Stimulated activated CD8-positive, alpha-beta memory T cell treated with anti-CD3 and anti-CD28 coated beads, Interleukin-2, amount 100 ng/mL, for 48 hours (primary cell): ENCODE measurements around the gene SARM1.

Experiments
- DNase-seq, 2 donors: peaks; one replicate each; pipeline ENCODE4 v3.0.0-alpha.2; 2020; ENCODE audit warnings: low read depth in 2 of 2

Gene SARM1

DNA sequence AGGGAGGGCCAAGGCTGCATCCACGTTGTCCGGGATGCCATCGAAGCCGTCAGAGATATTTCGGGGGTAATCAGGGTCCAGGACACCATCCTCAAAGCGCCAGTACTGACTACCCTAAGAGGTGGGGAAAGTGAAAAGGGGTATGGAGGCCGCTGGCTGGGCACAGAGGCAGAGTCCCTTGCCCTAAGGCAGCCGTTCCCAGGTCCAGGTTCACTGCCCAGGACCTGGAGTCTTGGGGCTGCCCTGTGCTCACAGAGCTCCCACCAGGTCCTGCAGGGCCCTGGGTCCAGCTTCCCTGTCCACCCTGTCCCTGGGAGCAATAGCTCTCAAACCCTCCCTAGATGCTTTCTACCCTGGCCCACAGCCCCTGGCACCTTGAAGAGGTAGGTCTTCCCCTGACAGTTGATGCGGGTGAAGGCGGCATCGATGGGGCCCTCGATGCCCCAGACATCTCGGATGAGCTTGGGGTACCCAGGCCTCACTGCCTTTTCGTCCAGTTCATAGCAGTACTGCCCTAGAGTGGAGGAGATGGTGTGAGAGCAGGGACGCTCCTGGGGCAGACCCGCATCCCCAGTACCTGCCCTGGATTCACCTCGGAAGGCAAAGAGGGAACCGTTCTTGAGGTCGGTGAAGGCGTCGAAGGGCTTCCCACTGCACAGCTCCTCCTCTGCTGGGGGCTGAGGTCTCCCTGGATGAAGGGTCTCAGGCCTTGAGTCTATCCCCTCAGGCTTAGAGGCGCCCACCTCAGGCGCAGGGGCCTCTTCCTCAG lies 2.4 kb upstream of the SARM1 start:
- DNase-seq = no peak

DNA sequence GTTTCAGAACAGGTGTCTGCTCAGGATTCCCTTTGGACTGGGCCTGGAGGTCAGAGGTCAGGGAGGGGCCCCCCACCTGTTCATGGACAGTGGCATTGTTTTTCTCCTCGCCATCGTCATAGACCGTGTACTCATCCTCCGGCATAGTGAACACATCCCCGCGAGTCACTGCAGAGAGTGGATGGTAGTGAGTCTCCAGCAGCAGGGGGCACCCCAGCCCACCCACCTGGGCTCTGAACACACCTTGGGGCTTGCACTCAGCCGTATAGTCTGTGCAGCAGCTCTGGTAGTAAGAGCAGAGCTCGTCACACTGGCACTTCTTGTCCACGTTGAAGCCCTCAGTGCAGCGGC lies 1.8 kb upstream of the SARM1 start:
- DNase-seq = no peak

DNA sequence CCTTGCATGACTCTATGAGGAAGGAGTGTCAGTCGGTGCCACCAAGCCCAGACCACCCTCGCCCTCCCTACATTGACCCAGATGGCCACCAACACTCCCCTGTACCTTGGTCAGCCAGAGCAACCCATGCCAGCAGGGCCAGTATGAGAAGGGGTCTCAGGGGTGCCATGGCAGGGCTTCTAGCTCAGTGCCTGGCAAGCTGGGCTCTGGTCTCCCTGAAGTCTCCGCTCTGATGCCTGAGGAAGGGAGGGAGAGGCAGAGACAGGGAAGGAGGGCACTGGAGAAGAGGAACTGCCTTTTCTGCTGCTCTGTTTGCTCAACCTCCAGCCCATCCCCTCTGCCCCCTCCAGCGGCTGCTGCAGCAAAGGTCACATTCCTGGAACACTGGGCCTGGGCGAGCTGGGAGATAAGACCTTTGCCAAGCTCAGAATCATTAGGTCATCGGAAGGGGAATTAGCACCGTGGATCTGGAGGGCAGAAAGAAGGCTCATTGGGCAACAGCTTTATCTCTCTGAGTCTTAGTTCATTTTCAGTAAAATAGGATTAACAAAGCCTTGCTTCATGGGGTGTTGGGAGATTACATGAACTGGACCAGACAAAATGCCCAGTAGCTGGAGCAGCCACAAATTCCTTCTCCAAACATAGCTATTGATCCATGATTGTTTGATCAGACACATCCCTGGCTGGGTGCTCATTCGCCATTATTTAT lies 1.3 kb upstream of the SARM1 start, which contains the start of gene VTN:
TSS of gene VTN (minus strand) at position 273 of the 709 bp plus-strand sequence. CDS start at position 169, 104 bp downstream.
- no peak for DNase-seq

DNA sequence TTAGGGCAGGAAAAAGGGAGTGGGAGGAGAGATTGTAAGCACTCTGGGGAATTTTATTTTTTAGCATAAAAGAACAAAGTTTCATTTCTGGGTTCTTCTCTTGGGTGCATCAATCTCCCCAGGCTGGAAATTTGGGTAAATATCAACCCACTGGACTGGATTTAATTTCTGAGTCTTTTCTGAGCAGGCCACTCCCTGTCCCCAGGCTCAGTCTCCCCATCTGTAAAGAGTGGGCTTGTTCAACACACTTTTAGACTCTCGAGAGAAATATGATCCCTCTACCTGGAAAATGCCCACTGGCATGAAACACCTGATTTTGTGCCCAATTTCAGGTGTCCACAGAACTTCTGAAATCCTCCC lies 770 bp upstream of the SARM1 start:
- no peak for DNase-seq

DNA sequence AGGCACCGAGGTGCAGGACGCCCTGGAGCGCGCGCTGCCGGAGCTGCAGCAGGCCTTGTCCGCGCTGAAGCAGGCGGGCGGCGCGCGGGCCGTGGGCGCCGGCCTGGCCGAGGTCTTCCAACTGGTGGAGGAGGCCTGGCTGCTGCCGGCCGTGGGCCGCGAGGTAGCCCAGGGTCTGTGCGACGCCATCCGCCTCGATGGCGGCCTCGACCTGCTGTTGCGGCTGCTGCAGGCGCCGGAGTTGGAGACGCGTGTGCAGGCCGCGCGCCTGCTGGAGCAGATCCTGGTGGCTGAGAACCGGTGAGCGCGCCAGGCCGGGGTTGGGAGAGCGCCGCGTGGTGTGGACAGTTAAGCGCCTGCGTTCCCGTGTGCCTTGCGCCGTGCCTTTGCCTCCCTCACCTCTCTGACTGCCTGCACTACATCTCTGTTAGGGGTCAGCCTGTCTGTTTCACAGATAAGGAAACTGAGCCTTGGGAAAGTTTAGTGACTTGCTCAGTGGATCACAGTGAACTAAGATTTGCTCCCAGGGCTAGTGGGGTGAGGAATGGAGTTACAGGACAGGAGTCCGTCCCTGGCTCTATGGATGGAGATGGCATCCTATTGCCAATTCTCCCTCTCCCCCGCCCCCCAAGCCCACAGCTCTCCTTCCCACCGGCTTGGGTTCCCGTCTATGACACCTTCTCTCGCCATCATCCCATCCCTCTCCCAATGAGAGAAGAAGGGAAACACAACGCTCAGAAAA lies 880 bp downstream of the SARM1 start:
- peak in 1 of 2 donors; percentile 13 for DNase-seq

DNA sequence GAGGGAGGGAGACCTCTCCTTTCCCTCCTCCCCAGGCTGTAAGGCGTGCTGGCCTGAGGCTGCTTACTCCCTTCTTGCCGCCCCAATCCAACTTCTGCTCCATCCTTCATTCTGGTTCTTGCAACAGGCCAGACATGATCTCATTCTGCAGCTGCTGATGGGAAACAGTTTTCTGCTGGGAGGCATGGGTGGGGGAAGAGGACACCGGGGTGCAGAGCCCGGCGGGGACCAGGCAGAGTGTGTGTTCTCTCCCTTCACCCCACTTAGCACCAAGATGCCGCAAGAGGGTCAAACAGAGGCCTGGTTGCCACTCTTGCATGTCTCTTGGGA lies 1.4 kb downstream of the SARM1 start:
- no peak for DNase-seq

DNA sequence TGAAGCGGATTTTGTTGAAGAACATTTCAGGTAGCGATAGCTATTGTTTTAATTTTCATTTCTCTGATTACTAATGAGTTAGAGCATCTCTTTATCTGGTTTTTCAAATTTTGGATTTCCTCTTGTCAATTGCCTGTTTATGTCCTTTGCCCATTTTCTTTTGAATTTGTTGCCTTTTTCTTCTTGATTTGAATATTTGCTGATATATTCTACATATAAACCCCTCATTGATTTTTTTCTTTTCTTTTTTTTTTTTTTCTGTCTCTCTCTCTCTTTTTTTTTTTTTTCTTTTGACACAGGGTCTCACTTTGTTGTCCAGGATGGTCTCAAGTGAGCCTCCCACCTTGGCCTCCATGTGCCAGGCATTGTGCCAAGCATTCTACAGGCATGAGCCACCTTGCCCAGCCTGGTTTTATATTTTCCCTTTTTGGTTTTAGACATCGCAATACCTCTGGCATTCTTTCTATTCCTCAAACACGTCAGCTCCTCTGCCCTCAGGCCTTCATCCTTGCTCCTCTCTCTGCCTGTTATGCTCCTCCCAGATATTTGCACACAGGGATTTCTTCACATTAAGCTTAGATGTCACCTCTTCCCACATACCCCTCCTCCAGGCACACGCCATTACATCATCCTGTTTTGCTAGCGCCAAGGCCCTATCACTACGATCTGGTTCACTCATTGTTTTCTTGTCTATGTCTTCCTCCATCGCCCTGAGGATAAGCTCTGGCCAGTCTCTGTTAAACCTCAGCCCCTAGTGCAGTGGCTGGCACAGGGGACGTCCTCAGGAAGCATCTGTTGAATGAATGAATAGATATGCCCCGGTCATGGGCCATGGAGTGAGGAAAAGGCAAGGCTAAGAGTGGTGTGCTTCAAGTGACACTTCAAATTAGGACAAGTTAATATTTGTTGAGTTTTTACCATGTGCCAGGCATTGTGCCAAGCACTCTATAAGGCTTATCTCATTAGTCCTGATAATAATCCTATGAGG lies 8.6 kb downstream of the SARM1 start:
- DNase-seq = no peak

DNA sequence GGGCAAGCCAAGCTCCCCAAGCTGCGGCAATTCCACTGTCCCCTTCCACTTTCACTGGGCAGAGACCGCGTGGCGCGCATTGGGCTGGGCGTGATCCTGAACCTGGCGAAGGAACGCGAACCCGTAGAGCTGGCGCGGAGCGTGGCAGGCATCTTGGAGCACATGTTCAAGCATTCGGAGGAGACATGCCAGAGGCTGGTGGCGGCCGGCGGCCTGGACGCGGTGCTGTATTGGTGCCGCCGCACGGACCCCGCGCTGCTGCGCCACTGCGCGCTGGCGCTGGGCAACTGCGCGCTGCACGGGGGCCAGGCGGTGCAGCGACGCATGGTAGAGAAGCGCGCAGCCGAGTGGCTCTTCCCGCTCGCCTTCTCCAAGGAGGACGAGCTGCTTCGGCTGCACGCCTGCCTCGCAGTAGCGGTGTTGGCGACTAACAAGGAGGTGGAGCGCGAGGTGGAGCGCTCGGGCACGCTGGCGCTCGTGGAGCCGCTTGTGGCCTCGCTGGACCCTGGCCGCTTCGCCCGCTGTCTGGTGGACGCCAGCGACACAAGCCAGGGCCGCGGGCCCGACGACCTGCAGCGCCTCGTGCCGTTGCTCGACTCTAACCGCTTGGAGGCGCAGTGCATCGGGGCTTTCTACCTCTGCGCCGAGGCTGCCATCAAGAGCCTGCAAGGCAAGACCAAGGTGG lies 9.8 kb downstream of the SARM1 start:
- DNase-seq = peak in 1 of 2 donors; percentile 19

DNA sequence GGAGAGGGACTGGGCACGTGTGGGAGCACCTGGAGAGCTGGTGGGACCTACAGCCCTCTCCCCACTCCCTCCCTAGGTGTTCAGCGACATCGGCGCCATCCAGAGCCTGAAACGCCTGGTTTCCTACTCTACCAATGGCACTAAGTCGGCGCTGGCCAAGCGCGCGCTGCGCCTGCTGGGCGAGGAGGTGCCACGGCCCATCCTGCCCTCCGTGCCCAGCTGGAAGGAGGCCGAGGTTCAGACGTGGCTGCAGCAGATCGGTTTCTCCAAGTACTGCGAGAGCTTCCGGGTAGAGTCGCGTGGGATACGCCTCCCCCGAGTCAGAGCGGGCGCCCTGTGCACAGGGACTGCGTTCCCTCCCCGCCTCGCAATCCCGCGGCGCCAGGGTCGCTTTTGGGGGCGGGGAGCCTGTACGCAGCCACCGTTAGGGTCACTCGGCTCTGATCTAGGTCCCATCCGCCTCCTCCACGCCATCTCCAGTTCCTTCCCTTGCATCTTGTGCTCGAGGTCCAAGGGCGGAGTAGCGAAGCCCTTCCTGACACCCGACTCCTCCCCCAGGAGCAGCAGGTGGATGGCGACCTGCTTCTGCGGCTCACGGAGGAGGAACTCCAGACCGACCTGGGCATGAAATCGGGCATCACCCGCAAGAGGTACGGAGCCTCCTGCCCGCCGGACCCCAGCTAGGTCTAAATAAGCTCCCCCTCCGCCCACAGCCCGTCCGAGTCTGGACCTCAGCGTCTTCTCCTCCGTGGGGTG lies 13.0 kb downstream of the SARM1 start:
- peak; percentile 37 to 53 for DNase-seq

DNA sequence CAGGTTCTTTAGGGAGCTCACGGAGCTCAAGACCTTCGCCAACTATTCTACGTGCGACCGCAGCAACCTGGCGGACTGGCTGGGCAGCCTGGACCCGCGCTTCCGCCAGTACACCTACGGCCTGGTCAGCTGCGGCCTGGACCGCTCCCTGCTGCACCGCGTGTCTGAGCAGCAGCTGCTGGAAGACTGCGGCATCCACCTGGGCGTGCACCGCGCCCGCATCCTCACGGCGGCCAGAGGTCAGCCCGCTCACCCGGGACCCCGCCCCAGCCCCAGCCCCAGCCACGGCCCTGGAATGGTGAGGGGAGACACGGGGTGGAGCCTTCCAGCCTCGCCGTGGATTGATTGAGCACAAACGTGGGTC lies 13.5 kb downstream of the SARM1 start:
- DNase-seq = no peak

DNA sequence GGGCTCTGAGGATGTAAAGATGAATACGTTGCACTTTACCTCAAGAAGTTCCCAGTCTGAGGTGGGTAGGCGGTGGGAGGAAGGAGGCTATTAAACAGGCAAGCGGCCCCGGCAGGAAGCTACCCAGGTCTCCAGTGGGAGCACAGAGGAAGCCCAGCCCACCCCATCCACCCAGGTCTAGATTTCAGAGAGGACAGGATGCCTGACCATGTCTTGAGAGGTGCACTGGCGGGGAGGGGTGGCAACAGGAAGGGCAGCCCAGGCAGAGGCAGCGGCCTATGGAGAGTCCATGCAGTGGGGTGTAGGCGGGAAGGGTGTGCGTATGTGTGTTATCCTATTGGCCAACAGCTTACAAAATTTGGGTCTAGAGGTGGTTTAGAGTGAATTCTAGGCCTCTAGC lies 13.9 kb downstream of the SARM1 start:
- no peak for DNase-seq

DNA sequence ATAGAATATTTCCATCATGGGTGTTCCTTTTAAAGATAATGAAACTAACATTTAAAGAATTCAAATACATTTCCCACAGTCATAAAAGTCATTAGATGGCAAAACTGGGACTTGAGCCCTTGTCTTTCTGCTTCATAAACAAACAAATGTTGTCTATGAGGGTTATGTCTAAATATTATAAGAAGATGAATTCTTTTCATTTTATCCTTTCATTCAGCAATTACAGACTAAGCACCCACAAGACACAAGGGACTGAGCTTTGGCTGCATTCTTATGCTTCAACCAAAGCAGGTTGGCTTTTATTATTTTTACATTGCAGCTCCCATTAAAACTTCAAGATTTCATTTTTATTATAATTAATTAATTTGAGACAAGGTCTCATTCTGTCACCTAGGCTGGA lies 14.9 kb downstream of the SARM1 start:
- DNase-seq = no peak

DNA sequence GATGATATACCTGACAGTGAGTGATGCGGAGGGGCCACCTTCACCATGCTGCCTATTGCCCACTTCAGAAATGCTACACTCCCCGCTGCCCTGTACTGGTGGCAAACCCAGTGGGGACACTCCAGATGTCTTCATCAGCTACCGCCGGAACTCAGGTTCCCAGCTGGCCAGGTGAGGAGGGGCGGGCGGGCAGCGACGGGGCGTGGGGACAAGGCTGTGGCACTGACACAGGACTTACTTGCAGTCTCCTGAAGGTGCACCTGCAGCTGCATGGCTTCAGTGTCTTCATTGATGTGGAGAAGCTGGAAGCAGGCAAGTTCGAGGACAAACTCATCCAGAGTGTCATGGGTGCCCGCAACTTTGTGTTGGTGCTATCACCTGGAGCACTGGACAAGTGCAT lies 16.6 kb downstream of the SARM1 start:
- DNase-seq = no peak

DNA sequence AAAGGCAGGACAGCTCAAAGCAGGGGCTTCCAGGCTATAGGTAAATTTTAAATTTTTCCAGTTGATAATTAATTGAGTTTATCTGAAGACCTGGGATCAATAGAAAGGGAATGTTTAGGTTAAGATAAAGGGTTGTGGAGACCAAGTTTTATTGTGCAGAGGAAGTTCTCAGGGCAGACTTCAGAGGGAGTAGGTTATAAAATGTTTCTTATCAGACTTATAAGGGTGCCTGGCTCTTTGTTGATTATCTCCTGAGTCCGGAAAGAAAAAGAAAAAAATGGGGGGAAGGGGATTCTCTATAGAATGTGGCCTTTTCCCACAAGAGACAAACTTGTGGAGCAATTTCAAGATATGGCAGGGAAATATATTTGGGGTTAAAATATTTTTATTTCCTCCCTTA lies 18.6 kb downstream of the SARM1 start:
- DNase-seq = no peak

DNA sequence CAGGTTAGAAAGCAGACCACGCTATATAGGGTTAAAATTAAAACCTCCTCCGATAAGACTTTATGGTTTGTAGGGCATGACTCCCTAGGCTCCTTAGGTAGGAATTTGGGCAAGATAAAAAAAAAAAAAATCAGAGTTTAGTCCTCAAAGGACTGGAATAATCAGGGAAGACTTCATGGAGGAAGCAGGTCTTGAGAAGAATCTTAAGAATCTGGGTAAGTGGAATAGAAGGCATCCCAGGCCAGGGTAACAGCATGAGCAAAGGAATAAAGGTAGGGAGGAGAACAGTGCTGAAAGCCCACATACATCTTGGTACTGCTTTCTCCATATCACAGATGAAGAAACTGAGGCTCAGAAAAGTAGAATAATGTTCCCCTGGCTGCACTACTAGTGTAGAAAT lies 19.1 kb downstream of the SARM1 start:
- no peak for DNase-seq

DNA sequence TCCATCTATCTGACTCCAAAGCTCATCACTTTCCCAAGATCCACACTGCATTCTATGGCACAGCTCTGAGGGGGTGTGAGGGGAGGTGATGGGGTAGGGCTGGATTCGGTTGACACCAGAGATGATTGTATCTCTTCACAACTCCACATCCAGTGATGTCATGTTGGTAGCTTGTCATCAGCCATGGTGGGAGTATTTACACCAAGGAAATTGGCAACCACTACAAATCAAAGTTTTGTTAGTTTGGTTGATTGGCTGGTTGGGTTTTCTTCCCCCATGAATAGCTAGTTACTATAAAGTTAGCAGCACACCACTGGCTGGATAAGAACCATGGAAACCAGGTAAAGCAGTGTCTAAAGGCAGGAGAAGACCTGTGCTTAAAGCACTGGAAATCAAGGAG lies 19.5 kb downstream of the SARM1 start:
- no peak for DNase-seq

DNA sequence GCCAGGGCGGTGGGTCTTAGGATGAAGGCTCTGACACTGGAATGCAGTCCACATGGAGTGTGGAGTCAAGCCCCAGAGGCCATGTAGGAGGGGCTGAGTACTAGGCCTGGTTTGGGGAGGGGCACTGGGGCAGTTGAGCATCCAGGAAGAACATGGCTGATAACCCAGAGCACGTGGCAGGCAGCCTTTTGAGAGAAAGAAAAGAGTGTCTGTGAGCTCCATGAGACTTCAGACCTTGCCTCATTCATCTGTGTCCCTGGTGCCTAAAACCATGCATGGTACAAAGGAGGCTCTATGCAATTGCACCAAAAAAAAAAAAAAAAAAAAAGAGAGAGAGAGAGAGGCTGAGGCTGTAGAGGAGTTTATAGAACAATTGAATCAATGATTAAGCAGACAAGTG lies 19.9 kb downstream of the SARM1 start:
- DNase-seq = no peak

DNA sequence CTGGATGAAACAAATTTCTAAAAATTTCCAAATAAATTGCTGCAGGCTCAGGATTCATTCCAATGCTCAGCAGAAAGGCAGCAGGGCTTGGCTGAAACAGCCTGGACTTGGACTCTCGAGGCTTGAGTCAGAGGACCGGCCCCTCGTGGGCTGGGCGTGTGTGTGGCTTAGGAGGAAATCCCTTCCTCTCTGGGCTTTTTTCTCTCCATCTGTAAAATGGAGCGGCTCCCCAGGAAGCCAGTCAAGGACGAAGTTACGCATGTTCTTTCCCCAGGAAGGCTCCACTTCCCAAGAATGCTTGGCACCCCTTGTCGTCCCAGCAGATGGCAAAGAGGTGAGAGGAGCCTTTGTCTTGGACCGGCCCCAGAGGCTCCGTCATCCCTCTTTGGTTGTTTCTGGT lies 21.0 kb downstream of the SARM1 start:
- no peak for DNase-seq

DNA sequence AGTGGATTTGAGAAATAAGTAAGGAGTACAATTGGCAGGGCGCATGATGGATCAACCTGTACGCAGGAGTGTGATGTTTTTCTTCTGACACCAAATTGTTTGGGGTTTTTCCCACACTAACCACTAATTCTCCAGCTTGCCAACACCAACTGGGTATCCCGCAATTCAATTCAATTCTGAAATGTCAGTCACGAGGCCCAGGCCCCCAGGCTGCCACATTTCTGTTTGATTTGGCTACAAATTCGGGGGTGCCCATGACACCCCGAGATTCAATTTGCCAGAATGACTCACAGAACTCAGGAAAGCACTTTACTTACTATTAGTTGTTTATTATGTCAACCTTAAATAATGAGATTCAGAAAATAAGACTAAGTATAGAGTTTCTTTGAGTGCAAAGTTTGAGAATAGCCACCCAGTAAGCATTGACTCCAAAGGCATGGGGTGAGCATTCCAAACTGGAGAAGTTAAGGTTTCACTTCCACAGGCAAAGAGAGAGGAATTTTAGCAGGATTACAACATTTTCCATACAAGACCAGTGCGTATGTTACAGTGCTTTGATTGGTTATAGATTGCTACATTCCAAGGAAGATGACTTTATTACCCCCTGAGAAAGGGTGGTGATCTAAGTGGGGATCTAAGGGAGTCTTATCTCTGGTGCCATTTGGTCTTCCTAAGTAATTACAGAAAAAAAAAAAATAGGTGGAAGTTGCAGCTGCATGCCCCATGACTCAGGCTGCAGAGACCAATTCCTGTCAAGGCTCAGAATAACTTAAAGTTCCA lies 23.0 kb downstream of the SARM1 start:
- DNase-seq = no peak

DNA sequence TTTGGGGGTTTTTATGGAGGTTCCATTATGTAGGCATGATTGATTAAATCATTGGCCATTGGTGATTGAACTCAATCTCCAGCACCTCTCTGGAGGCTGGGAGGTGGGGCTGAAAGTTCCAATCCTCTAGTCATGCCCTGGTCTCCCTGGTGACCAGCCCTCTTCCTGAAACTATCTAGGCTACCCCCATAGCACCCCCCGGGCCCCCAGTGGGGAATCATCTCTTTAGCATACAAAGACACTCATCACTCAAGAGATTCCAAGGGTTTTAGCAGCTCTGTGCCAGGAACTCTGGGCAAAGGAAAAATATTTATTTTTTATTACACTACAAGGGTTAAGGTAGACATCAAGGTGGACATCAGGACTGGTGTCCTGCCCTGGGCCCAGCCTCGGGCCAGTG lies 23.9 kb downstream of the SARM1 start:
- DNase-seq = no peak
